ENCODE data around the gene FMN2. TPM values are rescaled to one million over a fixed set of nuclear protein-coding genes. Genes with fewer than 3 reads are reported as not detected.
"Not testable (repeated sequence)": the region's sequence is repeated elsewhere in the genome, so short reads cannot be mapped to it uniquely, and the experiment has no call there.

FMN2 gene
- polyA plus RNA-seq, 4 donors: 5.7 to 9.5 (median 8.1) TPM

- no peak for DNase-seq (ENCODE audit: low read depth in 4 of 4, low spot score in 3 of 4)
Measured at GRCh38 chr1:240242601-240243144, 151.0 kb downstream of the FMN2 start.

GRCh38 chr1:240244968-240245628, 153.4 kb downstream of the FMN2 start:
- no peak for DNase-seq (ENCODE audit: low read depth in 4 of 4, low spot score in 3 of 4)

DNA sequence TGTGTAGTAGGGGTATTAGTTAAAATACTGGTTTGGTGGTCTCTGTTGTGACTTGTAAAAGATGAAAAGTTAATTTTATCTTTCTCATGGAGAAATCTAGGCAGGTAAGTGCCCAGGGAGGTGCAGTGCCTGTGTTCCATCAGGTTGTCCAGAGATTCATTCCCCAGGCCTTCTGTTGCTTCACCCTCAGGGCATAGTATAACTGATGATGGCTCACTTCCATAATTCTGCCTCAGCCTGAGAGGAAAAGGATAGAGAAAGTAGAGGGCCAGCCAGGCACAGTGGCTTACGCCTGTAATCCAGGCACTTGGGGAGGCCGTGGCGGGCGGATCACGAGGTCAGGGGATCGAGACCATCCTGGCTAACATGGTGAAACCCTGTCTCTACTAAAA, 153.9 kb downstream of the FMN2 start:
- DNase-seq (ENCODE audit: low read depth in 4 of 4, low spot score in 3 of 4): no peak

GRCh38 chr1:240247899-240248298, 156.2 kb downstream of the FMN2 start:
- DNase-seq (ENCODE audit: low read depth in 4 of 4, low spot score in 3 of 4): no peak

GRCh38 chr1:240254006-240254405, 162.3 kb downstream of the FMN2 start:
- DNase-seq (ENCODE audit: low read depth in 4 of 4, low spot score in 3 of 4): no peak

GRCh38 chr1:240254778-240255291, 163.2 kb downstream of the FMN2 start:
- DNase-seq (ENCODE audit: low read depth in 4 of 4, low spot score in 3 of 4): no peak

DNA sequence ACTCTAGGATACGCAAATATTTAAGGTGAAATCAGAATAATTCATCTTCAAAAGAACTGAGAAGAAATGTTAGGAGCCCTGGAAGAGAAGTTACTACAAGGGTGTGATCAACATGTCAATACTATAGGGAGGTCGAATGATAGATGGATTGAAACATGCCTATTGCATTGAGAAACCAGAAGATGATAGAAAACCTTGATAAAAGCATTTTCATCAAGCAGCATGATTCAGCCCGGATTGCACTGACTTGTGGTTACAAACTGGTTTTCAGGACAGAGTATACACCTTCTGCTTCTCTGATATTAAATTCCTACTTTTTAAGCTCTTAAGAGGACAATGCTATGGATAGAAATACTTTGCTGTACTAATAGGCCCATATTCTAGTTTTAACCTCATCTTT, 164.2 kb downstream of the FMN2 start:
- no peak for DNase-seq (ENCODE audit: low read depth in 4 of 4, low spot score in 3 of 4)

- no peak for DNase-seq (ENCODE audit: low read depth in 4 of 4, low spot score in 3 of 4)
Measured at GRCh38 chr1:240256836-240257503, 165.3 kb downstream of the FMN2 start.

- DNase-seq (ENCODE audit: low read depth in 4 of 4, low spot score in 3 of 4): no peak
Measured at GRCh38 chr1:240258910-240259309, 167.2 kb downstream of the FMN2 start.

- DNase-seq (ENCODE audit: low read depth in 4 of 4, low spot score in 3 of 4): not testable (repeated sequence)
Measured at GRCh38 chr1:240264494-240264893, 172.8 kb downstream of the FMN2 start.

GRCh38 chr1:240271081-240271480, 179.4 kb downstream of the FMN2 start:
- DNase-seq (ENCODE audit: low read depth in 4 of 4, low spot score in 3 of 4): no peak

- DNase-seq (ENCODE audit: low read depth in 4 of 4, low spot score in 3 of 4): no peak
Measured at GRCh38 chr1:240274569-240274968, 182.9 kb downstream of the FMN2 start.

- DNase-seq (ENCODE audit: low read depth in 4 of 4, low spot score in 3 of 4): not testable (repeated sequence)
Measured at GRCh38 chr1:240275219-240275618, 183.5 kb downstream of the FMN2 start.

DNA sequence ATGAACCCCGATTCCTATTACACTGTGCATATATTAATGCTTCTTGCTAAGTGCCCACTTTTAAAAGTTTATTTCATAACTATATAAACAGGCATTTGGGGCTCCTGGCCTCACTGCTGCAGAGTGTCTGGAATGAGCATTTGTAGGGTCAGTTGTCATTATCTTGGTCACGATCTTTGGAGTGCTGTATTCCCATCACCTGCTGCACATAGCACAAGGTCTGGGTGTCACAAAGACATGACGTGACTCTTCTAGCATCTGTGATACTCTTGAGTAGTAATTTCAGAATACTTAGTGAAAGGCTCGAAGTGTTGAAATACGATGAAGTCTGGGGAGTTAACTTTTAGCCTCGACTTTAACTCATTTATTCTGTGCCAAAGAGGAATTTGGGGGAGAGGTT, 186.4 kb downstream of the FMN2 start:
- DNase-seq (ENCODE audit: low read depth in 4 of 4, low spot score in 3 of 4): no peak

- DNase-seq (ENCODE audit: low read depth in 4 of 4, low spot score in 3 of 4): no peak
Measured at GRCh38 chr1:240280560-240281322, 189.1 kb downstream of the FMN2 start.

DNA sequence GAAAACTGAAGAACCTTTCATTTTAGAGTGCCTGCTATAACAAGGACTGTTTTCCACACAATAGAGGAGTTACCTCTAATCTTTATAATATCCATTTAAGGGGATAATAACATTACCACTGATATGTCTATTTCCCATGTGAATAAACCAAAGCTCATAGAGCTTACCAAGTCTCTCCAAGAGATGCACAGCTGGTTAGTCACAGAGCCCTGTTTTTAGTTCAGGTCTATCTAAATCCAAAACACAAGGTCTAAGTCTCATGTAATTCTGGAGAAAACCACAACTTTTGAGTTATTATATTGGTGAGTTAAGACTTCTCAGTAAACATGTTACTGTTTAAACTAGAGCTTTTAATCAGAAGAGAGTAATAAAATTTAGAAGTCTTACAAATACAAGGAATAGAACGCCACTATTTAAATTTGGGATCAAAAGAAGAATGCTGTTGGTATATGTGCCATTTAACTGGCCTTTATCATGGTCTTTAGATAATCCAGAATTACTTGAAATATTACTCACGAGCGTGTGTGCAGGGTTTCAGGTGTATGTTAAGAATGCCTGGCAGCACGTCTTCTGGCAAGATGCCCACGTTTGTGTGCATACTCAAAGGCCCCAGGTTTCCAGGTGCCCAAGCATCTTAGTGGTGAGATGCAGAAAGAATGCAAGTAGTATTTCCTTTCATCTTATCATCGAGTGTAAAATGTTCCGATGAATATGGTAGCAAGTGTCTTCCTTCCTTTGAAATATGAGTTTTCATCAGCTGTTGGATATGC, 190.6 kb downstream of the FMN2 start:
- no peak for DNase-seq (ENCODE audit: low read depth in 4 of 4, low spot score in 3 of 4)

GRCh38 chr1:240284656-240285414, 193.2 kb downstream of the FMN2 start:
- DNase-seq (ENCODE audit: low read depth in 4 of 4, low spot score in 3 of 4): no peak

- no peak for DNase-seq (ENCODE audit: low read depth in 4 of 4, low spot score in 3 of 4)
Measured at GRCh38 chr1:240285540-240285939, 193.9 kb downstream of the FMN2 start.

- DNase-seq (ENCODE audit: low read depth in 4 of 4, low spot score in 3 of 4): no peak
Measured at GRCh38 chr1:240287722-240288121, 196.0 kb downstream of the FMN2 start.

GRCh38 chr1:240293706-240294105, 202.0 kb downstream of the FMN2 start:
- no peak for DNase-seq (ENCODE audit: low read depth in 4 of 4, low spot score in 3 of 4)

Data from left renal pelvis (tissue), 4 donors.